ENCODE measurements around the gene SSC5D.
"Not testable (repeated sequence)": the region's sequence is repeated elsewhere in the genome, so short reads cannot be mapped to it uniquely, and the experiment has no call there.

SSC5D gene

DNA sequence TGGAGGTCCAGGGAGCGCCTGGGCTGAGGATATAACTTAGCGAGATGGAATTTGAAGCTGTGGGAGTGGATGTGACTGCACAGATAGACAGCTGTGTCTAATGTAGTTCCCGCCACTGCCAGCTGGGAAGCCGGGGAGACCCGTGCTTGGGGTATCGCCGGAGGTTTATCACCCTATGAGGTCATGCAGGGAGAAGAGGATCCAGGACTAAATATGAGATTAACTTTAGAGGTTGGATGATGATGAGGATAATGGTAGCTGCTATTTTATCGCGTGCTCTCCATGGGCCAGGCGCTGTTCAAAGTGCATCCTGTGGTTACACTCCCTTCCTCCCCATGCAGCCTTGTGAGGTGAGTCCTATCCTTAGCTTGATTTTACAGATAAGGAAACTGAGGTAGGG, 19.9 kb downstream of the SSC5D start:
- DNase-seq = no peak

DNA sequence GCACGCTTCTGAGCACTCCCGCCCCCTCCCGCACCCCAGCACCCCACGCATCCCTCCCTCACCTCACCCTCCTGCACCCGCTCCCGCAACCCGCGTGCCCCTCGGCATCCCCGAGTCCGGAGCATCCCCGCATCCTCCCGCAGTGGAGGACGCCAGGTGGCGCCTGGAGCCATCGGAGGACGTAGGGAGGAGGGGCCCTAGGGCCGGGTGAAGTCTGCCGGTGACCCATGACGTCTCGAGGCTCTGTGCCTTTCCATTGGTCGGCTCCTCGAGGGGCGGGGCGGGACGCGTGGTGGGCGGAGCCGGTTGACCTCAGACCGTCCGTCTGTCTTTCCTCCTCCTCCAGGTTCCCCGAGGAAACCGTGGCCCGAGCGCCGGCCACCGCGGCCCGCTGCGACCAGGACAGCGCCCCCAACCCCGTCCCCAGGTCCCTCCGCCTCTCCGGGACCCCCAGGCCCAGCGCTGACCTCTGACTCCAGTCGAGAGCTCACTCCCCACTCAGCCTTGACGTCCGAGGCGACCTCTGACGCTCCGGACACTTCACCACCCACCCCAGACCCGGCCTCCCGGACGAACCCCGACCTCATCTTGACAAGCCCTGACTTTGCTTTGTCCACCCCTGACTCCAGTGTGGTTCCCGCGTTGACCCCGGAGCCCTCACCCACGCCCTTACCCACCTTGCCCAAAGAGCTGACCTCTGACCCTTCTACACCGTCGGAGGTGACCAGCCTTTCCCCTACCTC, 28.8 kb downstream of the SSC5D start:
- peak; percentile 97 for DNase-seq

DNA sequence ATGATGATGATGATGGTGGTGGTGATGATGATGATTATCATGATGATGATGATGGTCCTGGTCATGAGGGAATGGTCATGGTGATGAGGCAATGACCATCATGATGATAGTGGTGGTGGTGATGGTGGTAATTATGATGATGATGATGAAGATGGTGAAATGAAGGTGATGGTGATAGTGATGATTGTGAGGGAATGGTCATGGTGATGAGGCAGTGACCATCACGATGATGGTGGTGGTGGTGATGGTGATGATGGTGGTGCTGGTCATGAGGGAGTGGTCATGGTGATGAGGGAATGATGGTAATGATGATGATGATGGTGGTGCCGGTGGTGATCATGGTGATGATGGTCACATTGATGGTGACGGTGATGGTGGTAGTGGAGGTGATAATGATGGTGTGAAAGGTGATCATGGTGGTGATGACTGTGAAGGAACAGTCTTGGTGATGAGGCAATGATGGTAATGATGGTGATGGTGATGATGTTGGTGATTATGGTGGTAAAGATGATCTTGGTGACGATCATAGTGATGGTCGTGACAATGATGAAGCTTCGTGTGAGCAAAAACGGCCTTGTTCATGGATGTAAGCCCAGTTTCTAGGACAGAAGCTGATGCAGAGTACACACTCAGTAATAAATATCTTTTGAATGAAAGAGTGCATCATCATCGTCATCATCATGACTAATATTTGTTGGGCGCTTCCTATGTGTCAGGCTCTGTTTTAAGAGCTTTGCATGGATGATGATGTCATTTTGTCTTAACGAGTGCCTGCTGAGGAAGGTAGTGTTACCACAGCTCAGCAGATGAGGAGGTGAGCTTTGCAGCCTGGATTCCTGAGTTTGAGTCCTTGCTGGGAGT, 31.4 kb downstream of the SSC5D start:
- DNase-seq = no peak

DNA sequence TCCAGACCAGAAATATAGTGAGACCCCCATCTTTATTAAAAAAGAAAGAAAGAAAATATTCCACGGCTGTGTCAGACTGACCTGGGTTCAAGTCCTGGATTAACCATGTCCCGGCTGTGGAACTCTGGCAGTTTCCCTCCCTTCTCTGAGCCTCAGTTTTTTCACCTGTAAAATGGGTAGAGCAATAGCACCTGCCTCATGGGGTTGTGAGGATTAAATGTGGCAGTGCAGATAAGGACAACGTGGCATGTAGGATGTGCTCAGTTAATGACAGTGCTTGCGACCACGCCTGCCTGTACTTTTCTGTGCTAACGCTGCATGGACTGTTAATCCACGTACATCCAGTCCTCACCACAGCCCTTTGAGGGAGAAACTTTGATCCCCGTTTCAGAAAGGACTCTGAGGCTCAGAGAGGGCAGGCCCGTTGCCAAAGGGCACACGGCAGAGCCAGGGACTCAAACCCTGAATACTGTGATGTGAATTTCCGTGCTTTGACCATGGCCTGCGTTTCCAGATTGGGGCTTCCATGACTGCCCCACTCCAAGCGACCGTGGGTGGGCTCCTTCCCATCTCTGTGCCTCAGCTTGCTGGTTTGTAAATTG, 32.6 kb downstream of the SSC5D start:
- DNase-seq = no peak

DNA sequence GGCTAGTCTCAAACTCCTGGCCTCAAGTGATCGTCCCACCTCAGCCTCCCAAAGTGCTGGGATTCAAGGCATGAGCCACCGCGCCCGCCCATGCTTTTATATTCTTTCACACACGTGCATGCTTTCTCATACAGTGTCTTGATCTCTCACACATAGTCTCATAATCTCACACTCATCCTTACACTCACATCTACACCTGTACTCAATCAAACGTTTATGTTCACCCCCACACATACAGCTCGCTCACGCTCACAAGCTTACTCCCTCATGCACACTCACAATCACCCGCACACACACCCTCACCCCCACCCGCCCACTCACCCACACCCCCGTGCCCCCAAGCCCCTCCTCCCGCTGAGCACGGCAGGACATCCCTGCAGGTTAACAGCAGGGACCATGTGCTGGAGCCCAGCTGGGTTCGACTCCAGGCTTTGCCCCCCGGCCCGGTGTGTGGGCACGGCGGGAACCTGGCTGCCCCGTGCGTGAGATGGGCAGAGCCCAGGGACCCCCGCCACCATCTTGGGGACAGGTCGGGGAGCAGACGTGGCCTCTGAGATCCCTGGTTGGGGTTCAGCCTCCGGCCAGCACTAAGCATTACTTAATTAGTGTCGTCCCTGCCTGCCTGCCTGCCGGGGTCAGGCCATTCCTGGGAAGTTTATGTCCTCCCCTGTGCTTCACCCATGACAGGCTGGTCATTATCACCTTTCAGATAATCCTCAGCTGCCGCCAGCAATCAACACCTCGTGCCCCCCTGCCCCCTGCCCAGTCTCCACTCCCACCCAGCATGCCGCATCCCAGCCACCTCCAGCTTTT, 37.3 kb downstream of the SSC5D start:
- no peak for DNase-seq

DNA sequence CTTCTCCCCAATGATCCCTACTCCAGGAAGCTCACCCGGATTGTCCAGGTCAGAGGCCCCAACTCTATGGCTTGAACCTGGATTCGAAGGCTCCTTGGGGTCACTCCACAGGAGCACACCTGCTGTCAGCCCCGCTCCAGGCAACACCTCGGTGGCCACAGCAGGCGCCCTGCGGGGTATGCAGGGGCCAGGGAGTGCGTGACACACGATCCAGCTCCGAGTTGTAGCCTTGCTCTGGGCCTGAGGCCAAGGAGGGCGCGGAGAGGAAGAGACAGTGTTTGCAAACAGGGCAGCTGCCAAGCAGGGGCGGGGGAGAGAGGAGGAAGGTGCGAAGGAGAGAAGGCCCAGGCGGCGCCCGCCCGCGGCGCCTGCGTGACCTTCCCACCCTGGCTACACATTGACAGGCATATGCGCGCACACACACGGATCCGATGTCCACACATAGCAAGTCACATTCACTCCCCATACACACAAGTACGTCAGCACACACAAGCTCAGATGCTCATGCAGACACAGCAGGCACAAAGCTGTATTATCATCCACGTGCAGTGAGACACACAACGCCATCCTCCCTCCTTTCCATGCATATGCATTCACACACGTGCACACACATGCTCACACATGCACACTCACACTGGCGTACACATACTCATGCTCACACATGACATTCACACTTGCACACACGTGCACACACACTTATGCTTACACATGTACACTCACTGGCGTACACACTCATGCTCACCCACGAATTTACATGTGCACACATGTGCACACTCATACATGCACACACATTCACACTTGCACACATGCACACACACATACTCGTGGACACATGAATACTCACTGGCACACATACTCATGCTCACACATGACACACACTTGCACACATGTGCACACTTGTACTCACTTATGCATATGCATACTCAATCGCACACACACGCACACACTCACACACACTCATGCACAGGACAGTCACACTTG, 38.3 kb downstream of the SSC5D start:
- peak; percentile 55 for DNase-seq

DNA sequence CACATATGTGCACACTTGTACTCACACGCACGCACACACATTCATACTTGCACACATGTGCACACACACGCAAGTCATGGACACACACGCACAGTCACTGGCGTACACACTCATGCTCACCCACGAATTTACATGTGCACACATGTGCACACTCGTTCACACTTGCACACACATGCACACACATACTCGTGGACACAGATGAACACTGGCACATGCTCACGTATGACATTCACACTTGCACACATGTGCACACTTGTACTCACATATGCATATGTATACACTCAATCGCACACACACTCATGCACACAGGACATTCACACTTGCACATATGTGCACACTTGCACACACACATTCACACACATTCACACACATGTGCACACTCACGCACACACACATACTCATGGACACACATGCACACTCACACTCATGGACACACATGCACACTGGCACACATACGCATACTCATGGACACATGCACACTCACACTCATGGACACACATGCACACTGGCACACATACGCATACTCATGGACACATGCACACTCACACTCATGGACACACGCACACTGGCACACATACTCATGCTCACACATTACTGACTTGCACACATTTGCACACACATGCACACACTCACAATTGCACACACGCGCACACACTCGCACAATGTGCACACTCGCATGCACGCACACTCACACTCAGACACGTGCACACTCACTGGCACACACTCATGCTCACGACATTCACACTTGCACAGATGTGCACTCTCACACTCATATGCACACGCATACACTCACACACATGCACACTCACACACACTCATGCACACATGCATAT, 39.2 kb downstream of the SSC5D start:
- no peak for DNase-seq

DNA sequence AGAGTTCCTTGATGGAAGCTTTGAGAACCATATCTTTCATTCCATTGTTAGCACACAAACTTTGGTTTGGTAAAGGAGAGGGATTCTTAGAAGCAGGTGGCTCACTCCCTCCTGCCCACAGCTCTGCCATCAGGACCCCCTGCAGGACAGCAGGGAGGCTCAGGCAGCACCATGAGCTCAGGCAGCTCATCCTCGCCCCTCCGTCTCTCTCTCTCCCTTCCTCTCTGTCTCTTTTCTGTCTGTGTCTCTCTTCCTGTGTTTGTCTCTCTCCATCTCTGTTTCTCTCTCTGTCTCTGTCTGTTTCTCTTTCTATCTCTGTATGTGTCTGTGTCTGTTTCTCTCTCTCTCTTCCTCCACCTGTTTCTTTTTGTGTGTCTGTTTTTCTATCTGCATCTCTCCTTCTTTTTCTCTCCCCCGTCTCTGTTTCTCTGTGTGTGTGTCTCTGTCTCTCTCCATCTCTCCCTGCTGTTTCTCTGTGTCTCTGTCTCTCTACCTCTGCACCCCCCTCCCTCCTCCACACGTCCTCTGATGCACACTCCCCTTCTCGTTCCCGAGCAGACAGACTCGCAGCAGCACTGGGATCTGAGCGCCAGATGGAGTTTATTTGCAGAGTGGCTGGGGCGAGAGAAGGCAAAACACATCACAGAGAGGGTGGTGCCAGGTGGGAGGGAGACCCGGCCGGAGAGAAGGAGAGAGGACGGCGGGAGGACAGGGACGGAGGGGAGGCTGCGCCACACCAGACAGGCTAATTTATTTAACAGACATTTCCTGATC, 40.0 kb downstream of the SSC5D start:
- peak; percentile 41 for DNase-seq

DNA sequence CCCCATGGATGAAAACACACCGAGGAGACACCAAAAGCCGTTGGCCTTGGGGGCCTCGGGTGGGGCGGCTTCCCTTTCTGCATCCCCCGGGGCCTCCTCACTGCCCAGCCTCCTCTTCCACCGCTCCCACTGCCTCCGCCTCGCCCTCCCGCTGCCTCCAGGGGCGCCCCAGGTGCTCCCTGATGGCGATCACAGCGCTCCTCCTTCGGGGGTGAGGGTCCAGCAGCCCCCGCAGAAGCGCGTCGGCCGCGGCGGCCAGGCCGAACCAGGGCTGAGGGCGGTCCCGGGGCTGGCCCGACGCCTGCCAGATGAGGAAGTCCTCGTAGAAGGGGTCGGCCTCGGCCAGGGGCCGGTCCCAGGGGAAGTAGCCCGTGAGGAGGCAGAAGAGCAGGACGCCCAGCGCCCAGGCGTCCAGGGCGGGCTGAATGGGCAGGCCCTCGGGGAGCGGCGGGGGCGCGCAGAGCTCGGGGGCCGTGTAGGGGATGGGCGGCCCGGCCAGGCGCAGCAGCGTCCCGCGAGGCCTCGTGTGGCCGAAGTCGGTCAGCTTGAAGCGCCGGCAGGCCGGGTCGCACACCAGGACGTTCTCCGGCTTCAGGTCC, 41.5 kb downstream of the SSC5D start:
- no peak for DNase-seq

DNA sequence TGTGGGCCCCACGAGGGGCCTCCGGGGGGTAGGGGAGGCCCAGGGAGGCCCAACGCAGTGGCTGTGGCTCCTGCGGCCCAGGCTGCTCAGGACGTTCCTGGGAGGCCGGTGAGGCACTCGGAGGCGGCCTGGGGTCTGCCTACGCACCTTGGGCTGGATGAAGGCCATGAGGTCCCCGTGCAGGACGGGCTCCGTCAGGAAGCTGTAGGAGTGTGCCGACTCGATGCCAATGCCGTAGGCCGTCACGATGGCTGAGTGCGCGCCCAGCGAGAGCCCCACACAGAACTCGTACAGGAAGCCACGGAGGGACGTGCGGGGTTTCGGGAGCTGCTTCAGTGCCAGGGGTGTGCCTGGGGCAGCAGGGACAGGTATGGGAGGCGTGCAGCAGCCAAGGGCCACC, 42.8 kb downstream of the SSC5D start:
- DNase-seq = no peak

DNA sequence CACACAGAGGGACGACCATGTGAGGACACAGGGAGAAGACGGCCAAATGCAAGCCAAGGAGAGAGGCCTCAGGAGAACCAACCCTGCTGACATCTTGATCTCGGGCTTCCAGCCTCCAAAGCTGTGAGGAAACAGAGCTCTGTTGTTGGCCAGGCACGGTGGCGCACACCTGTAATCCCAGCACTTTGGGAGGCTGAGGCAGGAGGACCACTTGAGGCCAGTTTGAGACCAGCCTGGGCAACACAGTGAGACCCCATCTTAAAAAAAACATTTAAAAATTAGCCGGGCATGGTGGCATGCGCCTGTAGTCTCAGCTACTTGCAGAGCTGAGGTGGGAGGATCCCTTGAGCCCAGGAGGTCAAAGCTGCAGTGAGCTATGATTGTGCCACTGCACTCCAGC, 46.0 kb downstream of the SSC5D start:
- not testable (repeated sequence) for DNase-seq

DNA sequence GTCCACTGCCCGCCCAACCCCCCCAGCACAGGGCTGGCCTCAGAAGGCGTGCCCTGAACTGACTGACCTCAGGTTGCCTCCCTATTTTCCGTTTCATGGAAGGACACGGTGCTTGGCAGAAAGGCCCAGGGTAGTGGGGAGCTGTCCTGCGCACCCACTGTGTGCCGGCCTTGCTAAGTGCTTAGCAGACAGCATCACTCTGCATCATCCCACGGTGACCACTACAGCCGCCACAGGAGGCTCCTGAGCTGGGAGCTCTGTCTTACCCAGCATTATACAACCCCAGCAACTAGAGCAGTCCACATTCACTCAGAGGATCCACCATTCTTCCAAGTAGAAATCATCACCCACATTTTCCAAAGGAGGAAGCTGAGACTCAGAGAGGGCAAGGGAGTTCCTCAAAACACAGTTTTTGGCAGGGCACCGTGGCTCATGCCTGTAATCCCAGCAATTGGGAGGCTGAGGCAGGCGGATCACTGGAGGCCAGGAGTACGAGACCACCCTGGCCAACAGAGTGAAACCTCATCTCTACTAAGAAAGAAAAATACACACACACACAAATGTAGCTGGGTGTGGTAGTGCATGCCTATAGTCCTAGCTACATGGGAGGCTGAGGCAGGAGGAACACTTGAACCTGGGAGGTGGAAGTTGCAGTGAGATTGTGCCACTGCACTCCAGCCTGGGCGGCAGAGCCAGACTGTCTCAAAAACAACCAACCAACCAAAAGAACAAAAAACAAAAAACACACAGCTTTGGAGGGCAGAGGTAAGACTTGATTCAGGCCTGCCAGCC, 47.1 kb downstream of the SSC5D start:
- no peak for DNase-seq

DNA sequence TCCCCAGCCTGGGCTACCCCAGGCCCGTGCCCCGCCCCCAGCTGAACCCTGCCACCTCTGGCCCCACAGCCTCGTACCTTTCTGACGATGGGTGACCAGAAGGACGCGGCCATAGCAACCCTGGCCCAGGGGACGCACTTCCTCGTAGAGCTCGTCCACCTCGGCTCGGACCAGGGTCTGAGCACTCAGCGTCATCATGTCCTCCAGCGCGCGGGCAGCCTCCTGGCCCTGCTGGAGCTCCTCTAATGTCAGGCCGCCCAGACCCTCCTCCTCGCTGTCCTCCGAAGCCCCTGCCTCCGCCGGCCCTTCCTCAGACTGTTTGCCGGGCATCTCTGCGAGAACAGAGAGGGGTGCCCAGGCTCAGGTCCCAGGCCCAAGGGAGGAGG, 47.7 kb downstream of the SSC5D start:
- DNase-seq = no peak

DNA sequence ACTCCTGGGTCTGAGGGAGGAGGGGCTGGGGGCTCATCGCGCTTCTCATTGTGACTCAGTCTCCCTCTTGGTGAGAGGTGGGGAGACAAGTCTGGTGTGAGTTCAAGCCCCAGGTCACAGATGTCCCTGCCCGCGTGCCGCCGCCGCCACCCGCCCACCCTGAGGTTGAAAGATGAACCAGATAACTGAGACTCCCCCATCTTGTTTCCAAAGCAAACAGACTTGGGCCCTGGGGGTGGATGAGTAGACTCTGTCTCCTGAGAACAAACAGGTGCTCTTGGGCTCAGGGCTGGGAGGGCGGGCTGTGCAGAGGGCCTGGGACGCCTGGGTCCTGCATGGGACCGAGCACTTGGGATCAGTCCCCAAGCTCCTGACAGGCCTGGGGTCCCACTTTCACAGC, 48.1 kb downstream of the SSC5D start:
- DNase-seq = no peak

DNA sequence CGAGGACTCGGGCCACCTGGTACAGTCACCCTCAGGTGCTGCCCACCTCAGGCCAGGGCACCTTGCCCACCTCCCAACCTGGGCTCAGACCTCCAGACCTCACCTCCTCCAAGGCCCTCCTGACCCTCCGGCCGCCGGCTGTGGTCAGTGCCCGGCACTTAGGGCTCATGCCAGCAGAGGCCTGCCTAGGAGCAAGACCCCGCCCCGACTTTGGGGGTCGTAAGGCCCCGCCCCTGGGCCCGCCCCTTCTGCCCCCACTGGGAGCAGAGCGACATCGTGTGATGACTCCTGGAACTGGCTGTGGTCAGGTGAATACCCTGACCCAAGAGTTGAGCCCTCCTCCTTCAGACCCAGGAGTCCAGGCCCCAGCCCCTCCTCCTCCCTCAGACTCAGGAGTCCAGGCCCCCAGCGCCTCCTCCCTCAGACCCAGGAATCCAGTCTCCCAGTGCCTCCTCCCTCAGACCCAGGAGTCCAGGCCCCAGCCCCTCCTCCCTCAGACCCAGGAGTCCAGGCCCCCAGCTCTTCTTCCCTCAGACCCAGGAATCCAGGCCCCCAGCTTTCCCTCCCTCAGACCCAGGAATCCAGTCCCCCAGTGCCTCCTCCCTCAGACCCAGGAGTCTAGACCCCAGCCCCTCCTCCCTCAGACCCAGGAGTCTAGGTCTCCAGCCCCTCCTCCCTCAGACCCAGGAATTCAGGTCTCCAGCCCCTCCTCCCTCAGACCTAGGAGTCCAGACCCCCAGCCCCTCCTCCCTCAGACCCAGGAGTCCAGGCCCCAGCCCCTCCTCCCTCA, 48.9 kb downstream of the SSC5D start, which contains the start of gene SBK2:
Gene SBK2 (minus strand): TSS at position 183 of the 790 bp plus-strand sequence. CDS start 839 bp downstream, outside the sequence.
- DNase-seq = no peak

DNA sequence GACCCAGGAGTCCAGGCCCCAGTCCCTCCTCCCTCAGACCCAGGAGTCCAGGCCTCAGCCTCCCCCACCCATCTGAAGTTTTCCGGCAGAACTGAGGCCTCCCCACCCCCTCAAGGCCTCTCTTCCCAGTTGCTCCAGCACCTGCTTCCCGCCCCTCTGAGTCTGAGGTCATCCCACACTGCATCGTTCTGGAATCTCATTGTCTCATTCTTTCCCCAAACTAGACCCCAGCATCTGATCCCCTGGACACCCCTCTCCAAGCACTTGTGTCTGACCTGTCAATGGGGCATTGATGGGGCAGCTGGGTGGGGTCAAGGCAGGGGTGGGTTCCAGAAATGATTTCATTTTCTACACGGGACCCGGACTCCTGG, 49.5 kb downstream of the SSC5D start:
- no peak for DNase-seq

DNA sequence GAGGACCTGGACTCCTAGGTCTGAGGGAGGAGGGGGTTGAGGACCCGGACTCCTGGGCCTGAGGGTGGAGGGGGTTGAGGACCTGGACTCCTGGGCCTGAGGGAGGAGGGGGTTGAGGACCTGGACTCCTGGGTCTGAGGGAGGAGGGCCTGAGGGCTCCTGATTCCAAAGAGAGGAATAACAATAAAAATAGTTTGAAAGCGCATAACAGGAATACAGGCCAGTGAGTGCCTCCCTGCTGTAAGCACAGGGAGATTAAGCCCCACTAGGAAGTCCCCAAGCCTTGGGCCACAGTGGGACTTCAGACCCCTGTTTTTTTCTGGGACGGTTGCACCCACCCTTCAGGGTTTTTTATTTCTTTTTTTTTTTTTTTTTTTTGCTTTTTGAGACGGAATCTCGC, 49.9 kb downstream of the SSC5D start:
- no peak for DNase-seq

Measured in NCI-H1436 (cell line).